HUES64 (cell line): ENCODE results near the gene NIT2.
"Not testable (repeated sequence)": the region's sequence is repeated elsewhere in the genome, so short reads cannot be mapped to it uniquely, and the experiment has no call there.

Experiments used
- H3K27ac ChIP-seq: 2 replicates; pipeline ENCODE4 v1.7.0; 2013; ENCODE audit warnings: low read depth, low read length, inconsistent platforms
- H3K27me3 ChIP-seq: 2 replicates; pipeline ENCODE4 v1.6.1; 2013; ENCODE audit warnings: mild to moderate bottlenecking, low read length; ENCODE audit not compliant: insufficient read depth
- H3K36me3 ChIP-seq: 2 replicates; pipeline ENCODE4 v1.6.1; 2013; ENCODE audit warnings: mild to moderate bottlenecking, low read length; ENCODE audit not compliant: insufficient read depth
- H3K4me1 ChIP-seq: 2 replicates; pipeline ENCODE4 v1.6.1; 2013; ENCODE audit warnings: mild to moderate bottlenecking, low read length, moderate library complexity; ENCODE audit not compliant: insufficient read depth
- H3K4me3 ChIP-seq: 2 replicates; pipeline ENCODE4 v1.5.1; 2013; ENCODE audit warnings: mild to moderate bottlenecking, low read length, moderate library complexity
- H3K9ac ChIP-seq: 2 replicates; pipeline ENCODE4 v1.6.1; 2013; ENCODE audit warnings: mild to moderate bottlenecking, low read depth, low read length
- H3K9me3 ChIP-seq: 2 replicates; pipeline ENCODE4 v1.6.1; 2013; ENCODE audit warnings: low read depth, low read length; ENCODE audit not compliant: insufficient read depth
- WGBS: fragments of 150-250, 120-280 bp; methylation state at CpG from one replicate; pipeline ENCODE4 v1.1.7; 2013; ENCODE audit warnings: missing lambda C conversion rate; 5-methylcytosine and 5-hydroxymethylcytosine counted together

Gene NIT2

GRCh38 chr3:100319951-100320350 lies 14.6 kb upstream of the NIT2 start:
- H3K36me3 ChIP-seq = peaks cover 63% of the 10 kb centered on the region
- 100% methylated on average over 2 of the region's 2 CpGs for WGBS
- H3K9me3 ChIP-seq = no peaks in the 10 kb centered on the region
- H3K4me3 ChIP-seq = no peak overlapping the region
- H3K27me3 ChIP-seq = no peaks in the 10 kb centered on the region
- H3K27ac ChIP-seq = no peak overlapping the region
- no peaks in the 10 kb centered on the region for H3K4me1 ChIP-seq
- H3K9ac ChIP-seq = no peak overlapping the region

- Histone ChIP-seq H3K9ac (no peak overlapping the region), H3K9me3 (no peaks in the 10 kb centered on the region), H3K27ac (no peak overlapping the region), H3K27me3 (no peaks in the 10 kb centered on the region), H3K36me3 (peaks cover 47% of the 10 kb centered on the region), H3K4me3 (no peak overlapping the region), H3K4me1 (no peaks in the 10 kb centered on the region)
These were observed 10.5 kb upstream of the NIT2 start for GRCh38 chr3:100324044-100324443.

GRCh38 chr3:100325827-100326226 lies 8.7 kb upstream of the NIT2 start:
- no peak overlapping the region for H3K9ac ChIP-seq
- H3K27me3 ChIP-seq = no peaks in the 10 kb centered on the region
- H3K9me3 ChIP-seq = no peaks in the 10 kb centered on the region
- H3K4me1 ChIP-seq = no peaks in the 10 kb centered on the region
- peaks cover 32% of the 10 kb centered on the region for H3K36me3 ChIP-seq
- H3K27ac ChIP-seq = no peak overlapping the region
- H3K4me3 ChIP-seq = no peak overlapping the region

- peaks cover 23% of the 10 kb centered on the region for H3K36me3 ChIP-seq
- H3K9me3 ChIP-seq, H3K27me3 ChIP-seq, H3K4me1 ChIP-seq, H3K4me3 ChIP-seq, H3K9ac ChIP-seq, H3K27ac ChIP-seq: not testable (repeated sequence)
- 95% methylated on average over 5 of the region's 5 CpGs for whole genome bisulfite sequencing
These were observed 7.2 kb upstream of the NIT2 start for GRCh38 chr3:100327377-100327776.

- H3K27me3 ChIP-seq = peaks cover 5% of the 10 kb centered on the region; the same call in 1 of the 2 replicates
- 87% methylated on average over 4 of the region's 4 CpGs for WGBS
- H3K27ac ChIP-seq = no peak overlapping the region
- no peaks in the 10 kb centered on the region for H3K4me1 ChIP-seq
- peaks cover 4% of the 10 kb centered on the region for H3K36me3 ChIP-seq
- H3K4me3 ChIP-seq = no peak overlapping the region
- H3K9me3 ChIP-seq = no peaks in the 10 kb centered on the region
- H3K9ac ChIP-seq = no peak overlapping the region
These were observed 4.6 kb upstream of the NIT2 start for GRCh38 chr3:100329800-100330489.

GRCh38 chr3:100330651-100331050 lies 3.9 kb upstream of the NIT2 start:
- H3K9me3 ChIP-seq = no peaks in the 10 kb centered on the region
- H3K27me3 ChIP-seq = peaks cover 5% of the 10 kb centered on the region; the same call in 1 of the 2 replicates
- H3K4me3 ChIP-seq = no peak overlapping the region
- 91% methylated on average over 5 of the region's 5 CpGs for WGBS
- H3K27ac ChIP-seq = no peak overlapping the region
- peaks cover 4% of the 10 kb centered on the region for H3K36me3 ChIP-seq
- peaks cover 7% of the 10 kb centered on the region for H3K4me1 ChIP-seq
- no peak overlapping the region for H3K9ac ChIP-seq

- WGBS = 89% methylated on average over 4 of the region's 4 CpGs
- Histone ChIP-seq H3K27ac (no peak overlapping the region), H3K9me3 (no peaks in the 10 kb centered on the region), H3K27me3 (peaks cover 5% of the 10 kb centered on the region; the same call in 1 of the 2 replicates), H3K36me3 (peaks cover 4% of the 10 kb centered on the region), H3K9ac (no peak overlapping the region), H3K4me3 (no peak overlapping the region), H3K4me1 (peaks cover 9% of the 10 kb centered on the region)
These were observed 2.9 kb upstream of the NIT2 start for GRCh38 chr3:100331660-100332059.

GRCh38 chr3:100333051-100333450 lies 1.5 kb upstream of the NIT2 start:
- H3K9ac ChIP-seq = no peak overlapping the region
- H3K27me3 ChIP-seq = peaks cover 5% of the 10 kb centered on the region; the same call in 1 of the 2 replicates
- no peaks in the 10 kb centered on the region for H3K9me3 ChIP-seq
- H3K4me1 ChIP-seq = peaks cover 9% of the 10 kb centered on the region
- H3K27ac ChIP-seq = no peak overlapping the region
- no peaks in the 10 kb centered on the region for H3K36me3 ChIP-seq
- no peak overlapping the region for H3K4me3 ChIP-seq

GRCh38 chr3:100333970-100334487 lies 528 bp upstream of the NIT2 start:
- WGBS = 42% methylated on average over 14 of the region's 14 CpGs
- Histone ChIP-seq H3K9ac (peak overlapping the region; percentile 62), H3K27me3 (peaks cover 5% of the 10 kb centered on the region; the same call in 1 of the 2 replicates), H3K36me3 (peaks cover under 1% of the 10 kb centered on the region; the same call in 1 of the 2 replicates), H3K9me3 (no peaks in the 10 kb centered on the region), H3K4me3 (peak overlapping the region; percentile 58), H3K4me1 (peaks cover 9% of the 10 kb centered on the region), H3K27ac (no peak overlapping the region)

- peaks cover 11% of the 10 kb centered on the region for H3K36me3 ChIP-seq
- 78% methylated on average over 14 of the region's 14 CpGs for WGBS
- no peaks in the 10 kb centered on the region for H3K9me3 ChIP-seq
- H3K4me3 ChIP-seq = peak overlapping the region; percentile 58
- peaks cover 5% of the 10 kb centered on the region; the same call in 1 of the 2 replicates for H3K27me3 ChIP-seq
- no peak overlapping the region for H3K27ac ChIP-seq
- peak overlapping the region; percentile 87; the same call in 1 of the 2 replicates for H3K9ac ChIP-seq
- peaks cover 9% of the 10 kb centered on the region for H3K4me1 ChIP-seq
These were observed 877 bp downstream of the NIT2 start for GRCh38 chr3:100335434-100335833.

- H3K9ac ChIP-seq, H3K27ac ChIP-seq, H3K4me1 ChIP-seq, H3K4me3 ChIP-seq, H3K27me3 ChIP-seq, H3K9me3 ChIP-seq: not testable (repeated sequence)
- 91% methylated on average over 9 of the region's 10 CpGs for WGBS
- peaks cover 19% of the 10 kb centered on the region for H3K36me3 ChIP-seq
These were observed 1.7 kb downstream of the NIT2 start for GRCh38 chr3:100336229-100336628.
